Activated CD8-positive, alpha-beta memory T cell treated with anti-CD3 and anti-CD28 coated beads, Interleukin-2, amount 50 U/mL, for 1 hour (primary cell): ENCODE measurements around the gene GPC2.

ENCODE experiments used
- DNase-seq: peaks from one replicate; pipeline ENCODE4 v3.0.0-alpha.2; 2020; ENCODE audit errors: extremely low read depth

The GPC2 gene

GRCh38 chr7:100169147-100169850 lies 7.9 kb downstream of the GPC2 start:
- no peak for DNase-seq

DNA sequence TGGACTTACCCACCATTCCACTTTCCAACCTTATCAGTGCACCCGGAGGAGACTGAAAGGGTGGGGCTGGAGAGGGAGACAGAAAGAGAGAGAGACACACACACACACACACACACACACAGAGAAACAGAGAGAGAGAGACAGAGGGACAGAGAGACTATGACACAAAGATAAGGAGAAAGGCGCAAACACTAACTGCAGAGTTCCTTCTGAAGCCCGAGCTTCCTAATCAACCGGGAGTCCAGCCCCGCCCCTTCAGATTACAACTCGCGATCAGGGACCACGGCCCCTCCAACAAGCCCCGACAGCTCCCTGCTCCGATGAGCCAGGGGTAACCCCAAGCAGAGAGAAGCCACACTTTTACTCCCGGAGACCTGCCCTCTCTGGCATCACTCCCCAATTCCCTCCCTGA lies 9.3 kb downstream of the GPC2 start:
- no peak for DNase-seq

DNA sequence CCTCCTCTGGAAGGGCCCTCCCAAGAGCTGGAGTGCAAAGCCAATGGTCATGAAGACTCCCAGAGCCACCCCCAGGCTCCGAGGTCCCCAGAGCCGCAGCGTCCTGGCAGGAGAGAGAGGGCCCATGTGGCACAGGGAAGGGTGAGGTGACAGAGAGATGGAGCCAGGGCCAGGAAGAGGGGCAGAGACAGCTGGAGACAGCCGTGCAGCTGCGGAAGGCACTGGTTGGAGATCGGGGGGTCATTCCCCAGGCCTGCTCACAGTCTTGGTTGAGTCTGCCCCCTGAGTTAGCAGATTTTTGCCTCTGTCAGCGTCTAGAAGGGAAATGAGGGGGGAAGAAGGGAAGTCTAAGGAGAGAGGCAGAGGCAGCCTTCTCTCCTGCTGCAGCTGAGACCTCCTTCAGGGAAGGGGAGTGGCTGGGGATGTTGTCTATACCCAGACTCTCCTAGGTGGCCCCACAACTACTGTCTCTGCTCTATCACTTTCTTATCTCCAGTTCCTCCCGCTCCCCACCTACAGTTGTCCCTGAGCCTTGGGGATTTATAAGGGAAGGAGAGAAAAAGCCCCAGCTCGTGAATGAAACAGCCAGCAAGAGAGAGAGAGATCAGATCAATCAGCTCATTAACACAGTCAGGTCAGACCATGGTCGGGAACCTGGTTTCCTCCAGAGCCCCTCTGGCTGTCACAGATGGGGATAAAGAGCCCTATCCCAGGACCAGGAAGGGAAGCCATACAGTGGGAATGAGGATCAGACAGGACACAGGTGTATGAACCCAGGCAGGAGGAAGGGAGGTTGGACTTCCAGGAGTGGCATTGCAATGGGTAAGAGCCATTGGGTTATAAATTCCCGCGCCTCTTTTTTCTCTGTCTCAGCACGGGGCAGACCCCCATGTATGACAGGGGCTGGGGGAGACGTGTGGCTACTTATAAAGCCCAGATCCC lies 9.9 kb downstream of the GPC2 start:
- no peak for DNase-seq

- DNase-seq, result no peak
Observed at GRCh38 chr7:100166317-100166940, 10.8 kb downstream of the GPC2 start.

DNA sequence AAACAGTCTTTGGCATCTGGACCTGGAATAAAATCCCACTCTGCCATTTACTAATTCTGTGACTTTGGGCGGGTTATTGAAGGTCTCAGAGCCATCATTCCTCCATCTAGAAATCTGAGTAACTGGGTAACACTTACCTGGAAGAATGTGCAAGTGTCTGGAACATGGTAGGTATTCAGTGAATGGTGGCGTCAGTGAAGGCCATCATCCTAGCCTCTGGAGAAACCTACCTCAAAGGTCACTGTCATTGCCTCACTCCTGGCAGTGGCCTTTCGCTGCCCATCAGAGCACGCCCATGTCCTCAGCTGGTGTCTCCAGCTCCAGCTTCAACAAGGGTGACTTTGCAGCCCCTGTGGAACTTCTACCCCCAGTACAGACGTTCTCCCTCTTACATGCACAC lies 13.3 kb downstream of the GPC2 start:
- no peak for DNase-seq

- no peak for DNase-seq
Observed at GRCh38 chr7:100163006-100163531, 14.1 kb downstream of the GPC2 start.

DNA sequence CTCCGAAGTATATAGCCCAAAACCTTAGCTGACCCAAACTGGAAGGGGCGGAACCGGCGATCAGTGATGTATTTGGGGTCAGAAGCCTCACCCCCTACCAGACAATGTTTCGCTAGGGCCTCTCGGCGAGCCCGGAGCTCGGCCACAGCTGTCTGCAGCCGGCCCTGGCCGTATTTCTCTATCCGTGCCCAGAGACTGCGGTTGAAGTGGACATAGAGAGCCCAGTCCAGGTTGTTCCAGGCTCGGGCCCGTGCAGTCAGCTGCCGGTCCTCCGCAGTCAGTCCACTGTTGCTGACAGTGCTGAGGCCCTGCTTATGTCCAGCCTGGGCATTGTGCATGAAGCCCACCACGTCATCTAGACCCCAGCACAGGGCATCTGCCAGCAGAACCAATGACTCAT lies 17.1 kb downstream of the GPC2 start:
- no peak for DNase-seq

DNA sequence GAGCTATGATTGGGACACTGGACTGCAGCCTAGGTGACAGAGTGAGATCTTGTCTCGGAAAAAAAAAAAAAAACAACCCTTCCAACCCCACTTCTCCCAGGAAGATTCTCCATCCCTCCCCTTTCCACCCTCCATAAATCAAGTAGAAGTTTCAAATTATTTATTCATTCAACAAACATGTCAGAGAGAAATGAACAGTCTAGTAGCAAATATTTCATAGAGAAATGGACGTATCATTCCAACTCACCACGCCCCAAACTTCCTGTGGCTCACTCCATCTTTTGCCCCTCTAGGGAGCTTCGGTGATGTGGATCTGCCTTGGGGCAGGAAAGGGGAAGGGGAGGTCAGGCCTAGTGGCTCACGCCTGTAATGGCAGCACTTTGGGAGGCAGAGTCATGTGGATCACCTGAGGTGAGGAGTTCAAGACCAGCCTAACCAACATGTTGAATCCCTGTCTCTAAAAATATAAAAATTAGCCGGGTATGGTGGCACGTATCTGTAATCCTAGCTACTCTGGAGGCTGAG lies 18.0 kb downstream of the GPC2 start:
- DNase-seq, result no peak

- DNase-seq, result peak; percentile 64
Observed at GRCh38 chr7:100158229-100159098, 18.7 kb downstream of the GPC2 start, which contains the start of gene TRAPPC14. Gene TRAPPC14 (minus strand): TSS chr7:100158723. CDS start chr7:100158499, 224 bp downstream.

DNA sequence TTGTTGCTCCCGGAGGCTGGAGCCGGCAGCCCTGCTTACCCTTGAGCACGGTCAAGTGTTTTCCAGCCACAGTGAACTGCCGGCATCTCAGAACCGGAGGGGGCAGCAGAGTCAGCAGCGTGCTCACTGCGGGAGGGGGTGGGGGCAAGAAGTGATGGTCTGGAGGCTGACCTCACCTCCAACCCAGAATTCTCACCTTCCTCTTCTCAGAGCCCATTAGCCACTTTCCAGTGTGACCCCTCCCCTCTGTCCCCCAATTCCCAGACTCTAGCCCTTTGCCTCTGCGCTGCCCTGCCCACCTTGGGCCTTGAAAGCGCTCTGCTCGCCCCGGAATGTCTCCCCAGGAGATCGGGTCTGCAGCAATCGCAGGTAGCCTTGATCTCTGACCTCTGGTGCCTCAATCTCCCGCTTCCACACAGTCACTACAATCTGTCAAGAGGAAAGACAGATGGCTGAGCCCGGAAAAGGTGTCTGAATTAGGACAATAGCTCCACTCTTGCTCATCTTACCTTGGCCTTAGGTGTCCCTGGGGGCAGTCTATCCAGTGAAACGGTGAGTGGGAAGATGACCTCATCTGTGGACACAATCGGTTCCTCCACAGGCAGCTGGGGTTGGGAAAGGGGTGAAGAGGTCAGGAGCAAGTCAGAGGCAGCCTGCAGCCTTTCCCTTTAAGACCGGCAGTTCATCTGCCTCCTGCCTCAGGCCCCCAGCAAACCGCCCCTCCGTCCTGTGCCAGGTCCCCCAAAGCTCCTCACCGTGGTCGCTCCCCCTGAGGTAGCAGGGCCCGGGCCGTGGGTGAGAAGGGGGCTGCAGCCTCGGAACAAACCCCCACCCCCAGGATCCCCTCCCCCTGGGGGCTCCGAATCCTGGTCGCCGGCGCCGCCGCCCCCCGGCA lies 19.6 kb downstream of the GPC2 start:
- no peak for DNase-seq

GRCh38 chr7:100157069-100157333 lies 20.2 kb downstream of the GPC2 start:
- no peak for DNase-seq

DNA sequence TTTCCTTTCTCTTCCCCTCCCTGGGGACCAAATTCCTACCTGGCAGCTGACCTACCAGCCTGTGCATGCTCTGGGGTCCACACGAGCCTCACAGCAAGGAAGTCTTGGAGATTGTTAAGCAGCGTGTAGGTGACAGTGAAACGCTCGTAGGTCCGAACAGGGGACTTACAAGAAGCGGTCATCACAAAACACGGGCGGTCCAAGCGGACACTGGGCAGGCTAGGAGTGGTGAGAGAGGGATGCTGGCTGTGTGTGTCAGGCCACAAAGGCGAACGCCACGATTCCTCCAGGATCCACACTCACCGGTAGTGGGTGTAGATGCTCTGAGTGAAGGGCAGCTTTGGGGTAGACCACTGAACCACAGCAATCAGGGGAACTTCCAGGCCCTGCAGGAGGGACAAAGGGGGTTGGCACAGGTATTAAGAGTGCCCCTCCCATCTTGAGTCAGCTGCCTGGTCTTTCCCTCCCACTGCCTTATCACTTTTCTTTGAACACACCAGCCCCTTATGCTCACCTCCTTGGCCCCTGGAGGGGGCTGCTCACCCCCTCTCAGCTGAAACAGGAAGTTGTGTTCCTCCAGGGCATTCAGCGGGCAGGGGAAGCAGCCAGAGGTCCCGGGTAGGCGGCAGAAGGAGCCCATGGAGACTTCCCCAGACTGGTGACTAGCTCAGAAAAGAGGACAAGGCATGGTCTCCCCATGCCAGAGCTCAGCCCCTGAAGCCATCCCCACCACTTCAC lies 20.7 kb downstream of the GPC2 start:
- no peak for DNase-seq

DNA sequence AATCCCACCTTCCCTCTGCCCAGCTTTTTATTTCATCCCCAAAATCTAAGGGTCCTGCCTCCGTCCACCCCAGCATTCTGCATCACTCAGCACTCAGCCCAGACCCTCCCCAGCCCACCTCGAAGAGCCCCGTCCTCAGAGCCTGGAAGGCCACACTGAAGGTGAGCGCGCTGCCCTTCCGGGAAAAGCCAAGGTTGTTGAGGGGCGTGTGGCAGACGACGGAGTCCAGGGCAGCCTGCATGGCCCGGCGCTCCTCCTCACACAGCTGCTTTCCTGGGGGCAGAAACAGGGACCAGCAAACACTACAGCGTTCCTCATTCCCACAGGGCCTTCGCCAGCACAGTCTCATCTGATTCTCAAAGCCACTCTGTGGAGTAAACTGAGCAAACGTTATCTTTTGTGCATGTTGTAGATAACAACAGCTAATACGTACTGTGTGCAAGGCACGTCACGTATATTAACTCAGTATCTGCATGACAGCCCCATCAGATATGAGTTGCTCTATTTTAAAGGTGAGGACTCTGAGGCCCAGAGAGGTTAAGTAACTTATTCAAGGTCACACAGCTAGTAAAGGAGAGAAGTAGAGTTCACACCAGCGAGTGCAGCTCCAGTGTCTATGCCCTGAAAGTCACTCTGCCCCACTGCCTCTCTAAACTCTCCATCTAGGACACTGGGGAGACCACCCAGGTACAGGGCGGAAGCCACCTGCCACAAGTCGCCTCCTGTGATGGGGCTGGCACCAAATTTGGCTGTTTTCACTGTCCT lies 21.4 kb downstream of the GPC2 start:
- DNase-seq, result no peak

GRCh38 chr7:100154651-100155491 lies 22.3 kb downstream of the GPC2 start:
- no peak for DNase-seq

GRCh38 chr7:100153708-100154535 lies 23.3 kb downstream of the GPC2 start:
- no peak for DNase-seq

DNA sequence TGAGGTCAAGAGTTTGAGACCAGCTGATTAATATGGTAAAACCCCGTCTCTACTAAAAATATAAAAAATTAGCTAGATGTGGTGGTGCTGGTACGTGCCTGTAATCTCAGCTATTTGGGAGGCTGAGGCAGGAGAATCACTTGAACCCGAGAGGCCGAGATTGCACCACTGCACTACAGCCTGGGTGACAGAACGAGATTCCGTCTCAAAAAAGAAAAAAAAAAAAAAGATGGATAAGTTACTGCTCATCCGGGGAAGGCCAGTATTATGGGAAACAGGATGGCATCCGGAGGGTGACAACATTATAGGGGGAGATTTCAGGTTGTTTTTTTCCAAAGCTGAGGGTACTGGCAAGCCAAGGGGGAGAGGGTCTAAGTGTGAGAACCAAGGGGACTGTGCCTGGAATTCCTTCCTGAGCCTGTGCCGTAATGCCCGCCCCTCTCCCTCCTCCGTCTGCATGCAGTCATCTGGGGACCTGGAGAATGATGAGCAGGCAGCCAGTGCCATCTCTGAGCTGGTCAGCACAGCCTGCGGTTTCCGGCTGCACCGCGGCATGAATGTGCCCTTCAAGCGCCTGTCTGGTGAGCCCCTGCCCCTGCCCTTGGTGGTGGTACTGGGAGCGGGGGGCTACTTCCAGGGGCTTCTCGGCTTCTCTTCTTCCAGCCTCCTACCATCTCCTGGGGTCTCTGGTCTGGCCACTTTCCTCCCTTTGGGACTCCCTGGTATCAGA lies 24.1 kb downstream of the GPC2 start:
- DNase-seq, result no peak
